Measurements from ENCODE around the gene SMCO3. TPM values are rescaled to one million over a fixed set of nuclear protein-coding genes. Genes with fewer than 3 reads are reported as not detected.
A peak's percentile ranks its signal among the peaks of the same experiment; 100 is the strongest.

SMCO3 gene
- polyA plus RNA-seq, 2 donors, result 0.01 to 0.04 TPM

- peaks cover 0 to 4% of the 10 kb centered on the region in 2 donors for H3K4me1 ChIP-seq (ENCODE audit: control insufficient read depth in 2 of 2, insufficient read depth in 2 of 2, low read length in 1 of 2)
- no peak overlapping the region for H3K27ac ChIP-seq (ENCODE audit: low read depth in 2 of 2, low read length in 1 of 2)
Measured at GRCh38 chr12:14846042-14846587, 32.1 kb upstream of the SMCO3 start.

GRCh38 chr12:14845350-14845750 lies 31.4 kb upstream of the SMCO3 start:
- 9 to 11% methylated on average over 3 of the region's 3 CpGs for WGBS, 2 donors
- H3K27ac ChIP-seq (ENCODE audit: low read depth in 2 of 2, low read length in 1 of 2), result no peak overlapping the region
- H3K36me3 ChIP-seq (ENCODE audit: control insufficient read depth in 2 of 2, insufficient read depth in 2 of 2, low read length in 1 of 2), result no peaks in the 10 kb centered on the region
- H3K27me3 ChIP-seq (ENCODE audit: control insufficient read depth in 1 of 2, insufficient read depth in 2 of 2, low read length in 2 of 2), result no peaks in the 10 kb centered on the region
- peaks cover 0 to 4% of the 10 kb centered on the region in 2 donors for H3K4me1 ChIP-seq (ENCODE audit: control insufficient read depth in 2 of 2, insufficient read depth in 2 of 2, low read length in 1 of 2)
- no peak overlapping the region for H3K4me3 ChIP-seq (ENCODE audit: low read depth in 1 of 2, low read length in 2 of 2)
- no peaks in the 10 kb centered on the region for H3K9me3 ChIP-seq (ENCODE audit: control insufficient read depth in 2 of 2, insufficient read depth in 1 of 2, low read depth in 1 of 2, low read length in 1 of 2)

More at GRCh38 chr12:14846042-14846587, 32.1 kb upstream of the SMCO3 start:
- H3K9me3 ChIP-seq (ENCODE audit: control insufficient read depth in 2 of 2, insufficient read depth in 1 of 2, low read depth in 1 of 2, low read length in 1 of 2), result no peaks in the 10 kb centered on the region
- WGBS, 2 donors, result 38 to 53% methylated on average over 3 of the region's 3 CpGs
- H3K36me3 ChIP-seq (ENCODE audit: control insufficient read depth in 2 of 2, insufficient read depth in 2 of 2, low read length in 1 of 2), result no peaks in the 10 kb centered on the region
- no peaks in the 10 kb centered on the region for H3K27me3 ChIP-seq (ENCODE audit: control insufficient read depth in 1 of 2, insufficient read depth in 2 of 2, low read length in 2 of 2)
- H3K4me3 ChIP-seq (ENCODE audit: low read depth in 1 of 2, low read length in 2 of 2), result no peak overlapping the region

DNA sequence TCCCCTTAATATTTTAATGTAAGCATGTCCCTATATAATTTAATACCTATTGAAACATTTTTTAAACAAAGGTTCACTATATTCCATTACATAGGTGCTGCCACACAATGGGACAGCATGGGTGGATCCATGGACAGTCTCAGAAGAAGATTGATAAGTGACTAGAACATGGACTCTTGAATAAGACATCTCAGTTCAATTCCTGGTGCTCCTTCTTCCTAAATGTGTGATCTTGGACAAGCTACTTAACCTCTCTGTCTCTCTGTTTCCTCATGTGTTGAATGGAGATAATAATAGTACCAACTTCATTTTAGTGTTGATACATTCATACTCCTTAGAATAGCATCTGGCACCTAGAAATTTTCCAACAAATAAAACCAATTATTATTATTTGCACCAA lies 30.4 kb upstream of the SMCO3 start:
- Histone ChIP-seq H3K9me3 (ENCODE audit: control insufficient read depth in 2 of 2, insufficient read depth in 1 of 2, low read depth in 1 of 2, low read length in 1 of 2) (no peaks in the 10 kb centered on the region), H3K27ac (ENCODE audit: low read depth in 2 of 2, low read length in 1 of 2) (no peak overlapping the region), H3K27me3 (ENCODE audit: control insufficient read depth in 1 of 2, insufficient read depth in 2 of 2, low read length in 2 of 2) (no peaks in the 10 kb centered on the region), H3K4me1 (ENCODE audit: control insufficient read depth in 2 of 2, insufficient read depth in 2 of 2, low read length in 1 of 2) (peaks cover 0 to 4% of the 10 kb centered on the region in 2 donors), H3K4me3 (ENCODE audit: low read depth in 1 of 2, low read length in 2 of 2) (no peak overlapping the region), H3K36me3 (ENCODE audit: control insufficient read depth in 2 of 2, insufficient read depth in 2 of 2, low read length in 1 of 2) (no peaks in the 10 kb centered on the region)

DNA sequence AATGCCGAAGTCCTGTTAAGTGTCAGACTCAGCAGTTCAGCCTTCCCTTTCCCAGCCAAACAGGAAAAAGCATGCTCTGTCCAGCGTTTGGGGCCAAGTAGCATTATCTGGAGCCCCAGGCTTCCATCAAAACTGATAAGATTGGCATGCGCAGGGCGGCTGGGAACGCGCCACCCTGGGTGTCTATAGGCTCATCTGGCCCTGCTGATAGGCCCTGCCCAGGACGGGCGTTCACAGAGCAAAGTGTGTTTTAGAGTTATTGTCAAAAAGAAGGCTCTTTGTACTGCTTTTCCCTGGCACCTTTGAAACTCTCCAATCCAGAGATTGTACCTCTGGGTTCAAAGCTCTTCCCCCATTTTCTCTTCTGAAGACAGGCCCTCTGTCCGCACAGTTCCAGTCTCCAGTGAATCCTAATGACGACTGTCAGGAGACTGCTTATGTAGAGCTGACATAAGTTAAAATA lies 29.5 kb upstream of the SMCO3 start, which contains the start of gene ART4:
Gene ART4, minus strand, starts transcription at position 102 of the 463 bp plus-strand sequence. CDS start 413 bp downstream, outside the sequence.
- peaks cover 0 to 4% of the 10 kb centered on the region in 2 donors for H3K4me1 ChIP-seq (ENCODE audit: control insufficient read depth in 2 of 2, insufficient read depth in 2 of 2, low read length in 1 of 2)
- H3K9me3 ChIP-seq (ENCODE audit: control insufficient read depth in 2 of 2, insufficient read depth in 1 of 2, low read depth in 1 of 2, low read length in 1 of 2), result no peaks in the 10 kb centered on the region
- no peaks in the 10 kb centered on the region for H3K27me3 ChIP-seq (ENCODE audit: control insufficient read depth in 1 of 2, insufficient read depth in 2 of 2, low read length in 2 of 2)
- peak within 1 kb of the TSS in 1 of 2 donors; percentile 49 for H3K27ac ChIP-seq (ENCODE audit: low read depth in 2 of 2, low read length in 1 of 2)
- 70 to 79% methylated on average over 10 of the region's 10 CpGs for WGBS, 2 donors
- H3K36me3 ChIP-seq (ENCODE audit: control insufficient read depth in 2 of 2, insufficient read depth in 2 of 2, low read length in 1 of 2), result no peaks in the 10 kb centered on the region
- no peak within 1 kb of the TSS for H3K4me3 ChIP-seq (ENCODE audit: low read depth in 1 of 2, low read length in 2 of 2)

DNA sequence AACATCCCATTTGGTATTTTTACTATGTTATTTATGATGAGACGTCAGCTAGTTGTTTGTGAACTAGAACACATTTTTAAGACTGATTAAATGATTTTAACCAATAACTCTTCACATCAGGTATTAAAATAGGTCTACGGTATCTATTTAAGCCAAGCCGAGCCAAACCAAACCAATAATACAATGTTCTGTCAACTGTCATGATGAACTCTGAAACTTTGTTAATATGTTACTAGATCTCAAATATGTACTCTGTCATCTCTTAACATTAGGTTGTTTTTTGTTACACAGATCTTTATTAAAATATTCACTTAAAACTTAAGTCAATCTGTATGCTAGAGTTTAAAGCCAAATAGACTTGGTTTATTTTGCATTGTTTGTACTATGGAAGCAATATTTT lies 28.3 kb upstream of the SMCO3 start:
- Histone ChIP-seq H3K27me3 (ENCODE audit: control insufficient read depth in 1 of 2, insufficient read depth in 2 of 2, low read length in 2 of 2) (no peaks in the 10 kb centered on the region), H3K27ac (ENCODE audit: low read depth in 2 of 2, low read length in 1 of 2) (no peak overlapping the region), H3K4me3 (ENCODE audit: low read depth in 1 of 2, low read length in 2 of 2) (no peak overlapping the region), H3K36me3 (ENCODE audit: control insufficient read depth in 2 of 2, insufficient read depth in 2 of 2, low read length in 1 of 2) (no peaks in the 10 kb centered on the region), H3K4me1 (ENCODE audit: control insufficient read depth in 2 of 2, insufficient read depth in 2 of 2, low read length in 1 of 2) (peaks cover 0 to 4% of the 10 kb centered on the region in 2 donors), H3K9me3 (ENCODE audit: control insufficient read depth in 2 of 2, insufficient read depth in 1 of 2, low read depth in 1 of 2, low read length in 1 of 2) (no peaks in the 10 kb centered on the region)
- WGBS, 2 donors, result 66 to 77% methylated on average over 3 of the region's 3 CpGs

GRCh38 chr12:14841761-14842160 lies 27.8 kb upstream of the SMCO3 start:
- H3K27me3 ChIP-seq (ENCODE audit: control insufficient read depth in 1 of 2, insufficient read depth in 2 of 2, low read length in 2 of 2), result no peaks in the 10 kb centered on the region
- no peak overlapping the region for H3K4me3 ChIP-seq (ENCODE audit: low read depth in 1 of 2, low read length in 2 of 2)
- H3K4me1 ChIP-seq (ENCODE audit: control insufficient read depth in 2 of 2, insufficient read depth in 2 of 2, low read length in 1 of 2), result peaks cover 0 to 4% of the 10 kb centered on the region in 2 donors
- H3K27ac ChIP-seq (ENCODE audit: low read depth in 2 of 2, low read length in 1 of 2), result peak overlapping the region in 1 of 2 donors; percentile 61
- 28 to 44% methylated on average over 3 of the region's 3 CpGs for WGBS, 2 donors
- no peaks in the 10 kb centered on the region for H3K36me3 ChIP-seq (ENCODE audit: control insufficient read depth in 2 of 2, insufficient read depth in 2 of 2, low read length in 1 of 2)
- H3K9me3 ChIP-seq (ENCODE audit: control insufficient read depth in 2 of 2, insufficient read depth in 1 of 2, low read depth in 1 of 2, low read length in 1 of 2), result no peaks in the 10 kb centered on the region

DNA sequence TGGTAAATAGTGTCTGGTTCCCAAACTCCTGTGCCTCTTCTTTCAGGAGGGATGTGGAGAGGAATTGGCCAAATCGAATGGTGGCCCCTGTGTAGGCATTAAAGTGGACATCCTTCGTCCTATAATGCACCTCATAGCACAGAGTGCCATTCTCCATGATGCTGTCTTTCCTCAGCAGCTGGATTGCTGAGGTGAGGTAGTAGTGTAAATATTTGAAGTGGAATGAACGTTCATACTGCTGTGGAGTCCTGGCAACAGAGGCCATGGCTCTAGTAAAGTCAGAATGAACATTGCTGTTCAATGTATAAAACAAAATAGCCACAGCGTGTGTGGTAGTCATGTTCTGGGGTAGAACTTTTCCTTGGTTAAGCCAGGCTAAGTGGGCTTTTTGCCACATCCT lies 26.6 kb upstream of the SMCO3 start:
- Histone ChIP-seq H3K27ac (ENCODE audit: low read depth in 2 of 2, low read length in 1 of 2) (no peak overlapping the region), H3K36me3 (ENCODE audit: control insufficient read depth in 2 of 2, insufficient read depth in 2 of 2, low read length in 1 of 2) (no peaks in the 10 kb centered on the region)
- WGBS, 2 donors, result 80 to 82% methylated on average over 4 of the region's 4 CpGs

DNA sequence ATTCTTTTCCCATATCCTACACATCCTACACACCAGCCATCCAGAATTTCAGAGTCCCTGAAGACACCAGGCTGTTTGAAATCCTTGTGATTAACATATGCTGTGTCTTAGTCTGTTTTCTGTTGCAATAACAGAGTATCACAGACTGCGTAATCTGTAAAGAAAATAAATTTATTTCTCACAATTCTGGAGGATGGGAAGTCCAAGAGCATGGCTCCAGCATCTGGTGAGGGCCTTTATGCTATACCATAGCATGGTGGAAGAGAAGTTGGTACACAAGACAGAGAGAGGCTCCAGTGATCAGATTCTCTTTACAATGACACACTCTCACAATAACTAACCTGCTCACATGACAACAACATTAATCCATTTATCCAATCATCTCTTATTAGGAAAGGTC lies 25.3 kb upstream of the SMCO3 start:
- Histone ChIP-seq H3K27me3 (ENCODE audit: control insufficient read depth in 1 of 2, insufficient read depth in 2 of 2, low read length in 2 of 2) (no peaks in the 10 kb centered on the region), H3K4me3 (ENCODE audit: low read depth in 1 of 2, low read length in 2 of 2) (no peak overlapping the region), H3K9me3 (ENCODE audit: control insufficient read depth in 2 of 2, insufficient read depth in 1 of 2, low read depth in 1 of 2, low read length in 1 of 2) (no peaks in the 10 kb centered on the region), H3K27ac (ENCODE audit: low read depth in 2 of 2, low read length in 1 of 2) (no peak overlapping the region), H3K36me3 (ENCODE audit: control insufficient read depth in 2 of 2, insufficient read depth in 2 of 2, low read length in 1 of 2) (no peaks in the 10 kb centered on the region), H3K4me1 (ENCODE audit: control insufficient read depth in 2 of 2, insufficient read depth in 2 of 2, low read length in 1 of 2) (peaks cover 0 to 4% of the 10 kb centered on the region in 2 donors)
- WGBS, 2 donors, result 95 to 100% methylated on average over 1 of the region's 1 CpG

More for the DNA sequence above, 26.6 kb upstream of the SMCO3 start:
- Histone ChIP-seq H3K27me3 (ENCODE audit: control insufficient read depth in 1 of 2, insufficient read depth in 2 of 2, low read length in 2 of 2) (no peaks in the 10 kb centered on the region), H3K4me1 (ENCODE audit: control insufficient read depth in 2 of 2, insufficient read depth in 2 of 2, low read length in 1 of 2) (peaks cover 0 to 4% of the 10 kb centered on the region in 2 donors), H3K9me3 (ENCODE audit: control insufficient read depth in 2 of 2, insufficient read depth in 1 of 2, low read depth in 1 of 2, low read length in 1 of 2) (no peaks in the 10 kb centered on the region), H3K4me3 (ENCODE audit: low read depth in 1 of 2, low read length in 2 of 2) (no peak overlapping the region)

DNA sequence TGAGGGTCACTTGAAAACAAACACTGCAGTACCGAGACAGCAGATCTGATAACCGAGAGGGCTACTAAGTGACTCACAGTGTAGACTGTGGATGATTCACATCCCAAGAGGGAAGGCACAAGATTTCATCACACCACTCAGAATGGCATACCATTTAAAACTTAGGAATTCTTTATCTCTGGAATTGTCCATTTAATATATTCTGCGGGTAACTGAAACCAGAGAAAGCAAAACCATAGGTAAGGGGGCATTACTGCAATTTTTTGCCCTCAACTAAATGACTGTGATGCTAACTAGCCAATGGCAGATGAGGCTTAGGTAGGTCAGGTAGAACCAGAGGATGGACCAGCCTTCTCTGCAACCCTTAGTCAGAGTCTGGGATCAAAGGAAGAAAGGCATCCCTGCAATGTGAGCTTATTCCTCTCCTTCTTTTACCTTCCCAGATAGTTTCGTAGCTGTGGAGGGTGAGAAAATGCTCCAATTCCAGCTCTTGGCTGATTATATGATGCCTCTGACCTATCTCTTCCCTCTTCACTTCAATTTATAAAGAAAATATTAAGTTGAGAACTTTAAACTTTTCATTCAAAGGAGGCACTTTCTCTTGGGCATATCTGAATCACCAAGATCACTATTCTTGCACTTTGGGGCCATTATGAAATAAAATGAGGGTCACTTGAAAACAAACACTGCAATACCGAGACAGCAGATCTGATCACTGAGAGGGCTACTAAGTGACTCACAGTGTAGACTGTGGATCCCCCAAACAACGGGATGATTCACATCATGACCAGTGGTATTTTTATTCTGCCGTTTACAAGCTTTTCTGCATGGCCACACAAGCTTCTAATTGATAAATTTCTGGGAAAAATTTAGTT lies 22.6 kb upstream of the SMCO3 start:
- WGBS, 2 donors, result 68 to 78% methylated on average over 7 of the region's 7 CpGs
- no peak overlapping the region for H3K4me3 ChIP-seq (ENCODE audit: low read depth in 1 of 2, low read length in 2 of 2)
- H3K36me3 ChIP-seq (ENCODE audit: control insufficient read depth in 2 of 2, insufficient read depth in 2 of 2, low read length in 1 of 2), result no peaks in the 10 kb centered on the region
- no peaks in the 10 kb centered on the region for H3K9me3 ChIP-seq (ENCODE audit: control insufficient read depth in 2 of 2, insufficient read depth in 1 of 2, low read depth in 1 of 2, low read length in 1 of 2)
- no peak overlapping the region for H3K27ac ChIP-seq (ENCODE audit: low read depth in 2 of 2, low read length in 1 of 2)
- H3K4me1 ChIP-seq (ENCODE audit: control insufficient read depth in 2 of 2, insufficient read depth in 2 of 2, low read length in 1 of 2), result peaks cover 0 to under 1% of the 10 kb centered on the region in 2 donors
- H3K27me3 ChIP-seq (ENCODE audit: control insufficient read depth in 1 of 2, insufficient read depth in 2 of 2, low read length in 2 of 2), result peaks cover 2% of the 10 kb centered on the region in 2 donors

Measured in esophagus (tissue), 2 donors.